Transverse colon (tissue), 4 donors: Measurements from ENCODE around the gene TMA7B.

Experiments used
- POLR2A ChIP-seq: fragments of 450-650 bp; IDR thresholded peaks from one replicate; pipeline ENCODE4 v1.6.1; 2016; ENCODE audit warnings: antibody characterized with exemption, mild to moderate bottlenecking, moderate library complexity
- POLR2AphosphoS5 ChIP-seq, 3 donors: sonication (generic); formaldehyde crosslinking; IDR thresholded peaks; one replicate each; pipeline ENCODE4 v1.6.1; 2016; ENCODE audit warnings: antibody characterized with exemption in 3 of 3
- TF ChIP-seq, protein P1 (sequence below), 5 experiments: fragments of 200-600 bp in 3 of 5; fragments of 450-650 bp in 2 of 5; sonication (generic) in 3 of 5; IDR thresholded peaks; 1 replicate in 2 of 5; 2 replicates in 3 of 5; pipeline ENCODE4 v1.5.1; 2016 to 2017; ENCODE audit warnings: antibody characterized with exemption in 5 of 5, inconsistent platforms in 3 of 5, mild to moderate bottlenecking in 2 of 5, moderate library complexity in 1 of 5

DNA sequence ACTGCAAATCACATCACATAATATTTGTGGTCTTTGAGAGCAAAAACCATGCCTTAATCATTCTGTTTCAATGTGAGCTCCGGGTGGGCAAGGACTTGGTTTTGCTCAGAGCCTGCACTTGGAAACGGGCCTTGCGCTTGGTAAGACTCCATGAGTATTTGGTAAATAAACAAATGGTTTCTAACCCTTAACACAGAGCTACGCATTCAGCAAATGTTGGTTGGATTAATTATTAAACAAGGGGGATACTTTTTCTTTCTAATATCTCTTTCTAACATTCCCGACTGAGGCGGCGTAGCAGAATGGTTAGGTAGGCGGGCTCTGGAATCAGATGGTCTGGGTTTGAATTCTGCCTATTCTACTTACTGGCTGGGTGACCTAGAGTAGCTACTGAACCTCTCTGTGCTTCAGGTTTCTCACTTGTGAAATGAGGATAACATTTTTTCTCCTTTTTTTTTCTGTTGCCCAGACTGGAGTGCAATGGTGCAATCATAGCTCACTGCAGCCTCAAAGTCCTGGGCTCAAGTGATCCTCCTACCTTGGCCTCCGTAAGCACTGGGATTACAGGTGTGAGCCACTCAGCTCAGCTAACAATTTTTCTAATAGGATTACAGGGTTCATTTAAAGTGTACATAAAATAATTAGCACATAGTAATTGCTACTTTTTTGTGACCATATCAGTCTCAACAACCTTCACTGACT is 31.1 kb downstream of the TMA7B start:
- TF ChIP-seq, protein P1, sequence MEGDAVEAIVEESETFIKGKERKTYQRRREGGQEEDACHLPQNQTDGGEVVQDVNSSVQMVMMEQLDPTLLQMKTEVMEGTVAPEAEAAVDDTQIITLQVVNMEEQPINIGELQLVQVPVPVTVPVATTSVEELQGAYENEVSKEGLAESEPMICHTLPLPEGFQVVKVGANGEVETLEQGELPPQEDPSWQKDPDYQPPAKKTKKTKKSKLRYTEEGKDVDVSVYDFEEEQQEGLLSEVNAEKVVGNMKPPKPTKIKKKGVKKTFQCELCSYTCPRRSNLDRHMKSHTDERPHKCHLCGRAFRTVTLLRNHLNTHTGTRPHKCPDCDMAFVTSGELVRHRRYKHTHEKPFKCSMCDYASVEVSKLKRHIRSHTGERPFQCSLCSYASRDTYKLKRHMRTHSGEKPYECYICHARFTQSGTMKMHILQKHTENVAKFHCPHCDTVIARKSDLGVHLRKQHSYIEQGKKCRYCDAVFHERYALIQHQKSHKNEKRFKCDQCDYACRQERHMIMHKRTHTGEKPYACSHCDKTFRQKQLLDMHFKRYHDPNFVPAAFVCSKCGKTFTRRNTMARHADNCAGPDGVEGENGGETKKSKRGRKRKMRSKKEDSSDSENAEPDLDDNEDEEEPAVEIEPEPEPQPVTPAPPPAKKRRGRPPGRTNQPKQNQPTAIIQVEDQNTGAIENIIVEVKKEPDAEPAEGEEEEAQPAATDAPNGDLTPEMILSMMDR (IDR thresholded peaks at IDR 0.05), result no peak
- no peak for TF ChIP-seq POLR2A
- no peak for TF ChIP-seq POLR2AphosphoS5 (IDR thresholded peaks at IDR 0.05)
